ENCODE results near the gene RDH14.
A peak's percentile ranks its signal among the peaks of the same experiment; 100 is the strongest.

RDH14 gene, protein sequence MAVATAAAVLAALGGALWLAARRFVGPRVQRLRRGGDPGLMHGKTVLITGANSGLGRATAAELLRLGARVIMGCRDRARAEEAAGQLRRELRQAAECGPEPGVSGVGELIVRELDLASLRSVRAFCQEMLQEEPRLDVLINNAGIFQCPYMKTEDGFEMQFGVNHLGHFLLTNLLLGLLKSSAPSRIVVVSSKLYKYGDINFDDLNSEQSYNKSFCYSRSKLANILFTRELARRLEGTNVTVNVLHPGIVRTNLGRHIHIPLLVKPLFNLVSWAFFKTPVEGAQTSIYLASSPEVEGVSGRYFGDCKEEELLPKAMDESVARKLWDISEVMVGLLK

DNA sequence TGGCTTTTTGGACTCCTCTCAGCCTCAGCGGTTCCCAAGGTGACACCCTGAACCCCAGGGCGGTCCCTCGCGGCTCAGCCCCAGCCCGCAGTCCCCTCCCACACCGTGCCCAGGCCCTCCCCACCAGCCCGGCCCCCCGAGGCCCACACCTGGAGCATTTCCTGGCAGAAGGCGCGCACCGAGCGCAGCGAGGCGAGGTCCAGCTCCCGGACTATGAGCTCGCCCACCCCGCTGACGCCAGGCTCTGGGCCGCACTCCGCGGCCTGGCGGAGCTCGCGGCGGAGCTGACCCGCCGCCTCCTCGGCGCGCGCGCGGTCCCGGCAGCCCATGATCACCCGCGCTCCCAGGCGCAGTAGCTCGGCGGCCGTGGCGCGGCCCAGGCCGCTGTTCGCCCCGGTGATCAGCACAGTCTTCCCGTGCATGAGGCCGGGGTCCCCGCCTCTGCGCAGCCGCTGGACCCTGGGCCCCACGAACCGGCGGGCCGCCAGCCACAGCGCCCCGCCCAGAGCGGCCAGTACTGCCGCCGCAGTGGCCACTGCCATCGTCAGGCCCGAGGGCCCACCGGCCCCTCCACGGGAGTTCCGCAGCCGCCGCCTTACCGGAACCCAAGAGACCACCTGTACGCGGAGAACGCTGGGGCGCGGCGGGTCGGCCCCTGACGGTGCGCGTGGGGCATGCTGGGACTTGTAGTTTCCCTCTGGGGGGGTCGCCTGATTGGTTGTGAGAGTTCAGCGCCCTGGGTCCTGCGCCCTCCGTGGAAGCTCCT, at the start of gene RDH14:
TSS of gene RDH14 (minus strand) at position 623 of the 766 bp plus-strand sequence. CDS start at position 542, 81 bp downstream.
- DNase-seq: peak; percentile 90 to 95 (median 92)

- no peak for DNase-seq
Measured at GRCh38 chr2:18610090-18610489, 49.6 kb upstream of the RDH14 start.

DNA sequence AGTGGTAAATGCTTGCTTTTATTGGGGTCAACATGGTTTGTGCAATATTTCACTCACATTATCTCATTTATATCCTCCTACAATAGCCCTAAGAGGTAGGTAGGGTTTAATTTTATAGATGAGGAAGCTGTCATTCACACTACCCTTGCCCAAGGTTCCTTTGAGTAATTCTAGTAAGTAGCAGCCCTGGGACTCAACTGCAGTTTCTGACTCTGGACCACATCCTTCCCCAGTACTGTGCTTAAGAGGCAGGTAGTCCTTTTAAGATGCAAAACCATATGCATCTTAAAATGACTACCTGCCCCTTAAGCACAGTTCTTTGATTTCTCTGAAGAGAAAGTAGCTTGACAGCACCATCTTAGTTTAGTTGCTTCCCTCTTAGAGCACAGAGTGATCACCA, 44.7 kb upstream of the RDH14 start:
- no peak for DNase-seq

- DNase-seq: no peak
Measured at GRCh38 chr2:18604531-18604885, 44.1 kb upstream of the RDH14 start.

DNA sequence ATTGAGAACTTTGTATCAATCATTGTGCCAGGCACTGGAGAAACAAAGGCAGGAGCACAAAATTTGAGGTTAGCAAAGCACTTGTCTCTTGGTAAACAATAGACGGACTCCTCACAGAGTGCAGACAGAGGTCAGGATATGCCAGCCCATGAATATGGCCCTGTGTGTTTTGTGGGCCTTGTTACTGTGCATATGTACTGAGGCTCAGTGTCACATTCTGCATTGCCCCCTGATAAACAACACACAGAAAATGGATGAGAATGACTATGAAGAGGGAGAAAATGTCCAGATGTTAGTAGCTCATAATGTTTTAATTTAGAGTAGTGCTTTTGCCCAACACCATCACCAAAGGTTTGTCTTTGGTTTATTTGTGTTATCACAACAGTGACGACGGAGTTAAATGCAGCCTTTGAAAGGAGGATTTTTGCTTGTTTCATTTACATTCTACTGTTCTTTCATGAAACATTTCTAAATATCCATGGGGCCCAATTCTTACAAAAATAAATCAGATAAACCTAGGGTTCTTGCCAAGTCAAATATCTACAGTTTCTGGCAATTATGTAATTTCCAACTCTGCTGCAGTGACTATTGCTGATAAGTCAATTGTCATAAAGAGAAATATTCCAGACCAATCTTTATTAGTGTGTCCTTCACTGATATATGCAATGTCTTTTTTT, 43.5 kb upstream of the RDH14 start:
- no peak for DNase-seq

- no peak for DNase-seq
Measured at GRCh38 chr2:18602298-18602697, 41.8 kb upstream of the RDH14 start.

DNA sequence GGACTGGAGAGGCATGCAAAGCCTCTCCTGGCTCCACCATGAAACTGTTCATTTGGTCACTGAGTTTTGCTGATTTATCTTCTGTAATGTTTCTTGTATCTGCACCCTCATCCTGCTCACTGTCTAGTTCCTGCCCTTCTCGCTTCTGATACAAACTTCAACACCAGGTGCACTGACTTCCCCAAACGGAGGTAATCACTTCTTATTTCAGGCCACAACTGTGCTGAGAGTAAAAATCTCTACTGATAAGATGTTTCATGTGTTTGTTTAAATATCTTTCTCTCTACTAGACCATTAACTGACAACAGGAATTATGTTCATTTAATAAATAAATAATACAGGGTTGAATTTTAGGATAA, 39.8 kb upstream of the RDH14 start:
- no peak for DNase-seq

GRCh38 chr2:18599509-18600254, 39.2 kb upstream of the RDH14 start:
- no peak for DNase-seq

DNA sequence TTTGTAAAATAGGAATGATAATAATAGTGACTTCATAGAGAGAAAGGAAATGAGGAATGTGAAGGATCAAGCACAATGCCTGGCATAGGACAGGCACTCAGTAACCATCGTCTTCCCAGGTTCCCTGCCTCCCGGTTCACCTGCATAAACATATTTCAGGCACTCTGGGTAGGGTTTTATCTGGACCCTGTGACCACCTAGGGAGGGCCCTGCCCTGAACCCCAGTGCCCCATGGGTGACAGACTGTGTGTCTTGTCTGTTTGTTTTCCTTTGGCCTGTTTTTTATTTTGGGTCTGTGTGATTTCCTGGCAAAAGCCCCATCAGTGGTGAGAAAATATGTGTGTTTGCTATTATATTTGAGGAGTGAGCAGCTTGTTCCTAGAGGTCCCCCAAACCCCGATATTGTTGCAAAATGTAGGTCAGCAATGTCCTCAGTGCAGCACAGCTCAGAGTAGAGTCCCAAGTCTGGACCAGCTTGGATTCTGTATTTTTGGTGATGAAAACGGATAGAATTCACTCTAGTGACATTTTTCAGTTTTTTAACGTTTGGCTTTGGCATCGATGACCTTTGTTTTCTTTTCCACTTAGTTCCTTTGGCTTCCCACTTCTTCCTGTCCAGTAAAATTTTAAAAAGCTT, 38.5 kb upstream of the RDH14 start:
- DNase-seq: no peak

DNA sequence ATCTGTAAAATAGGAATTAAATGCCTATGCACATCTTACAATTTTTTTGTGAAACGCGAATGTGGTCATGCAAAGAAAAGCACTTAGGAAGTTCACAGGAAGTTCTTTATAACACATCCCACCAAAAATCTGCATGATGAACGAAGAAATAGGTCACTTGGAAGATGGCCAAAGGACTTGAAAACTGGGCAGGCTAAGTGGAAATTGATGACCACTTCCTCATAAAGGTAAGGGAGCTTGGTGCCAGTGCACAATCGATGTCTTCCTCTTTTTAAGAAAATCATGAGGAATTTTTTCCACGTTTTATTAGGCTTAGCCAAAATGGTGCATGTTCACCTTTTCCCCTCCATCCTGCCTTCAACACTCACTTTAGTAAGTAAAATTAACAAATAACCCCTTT, 37.2 kb upstream of the RDH14 start:
- no peak for DNase-seq

DNA sequence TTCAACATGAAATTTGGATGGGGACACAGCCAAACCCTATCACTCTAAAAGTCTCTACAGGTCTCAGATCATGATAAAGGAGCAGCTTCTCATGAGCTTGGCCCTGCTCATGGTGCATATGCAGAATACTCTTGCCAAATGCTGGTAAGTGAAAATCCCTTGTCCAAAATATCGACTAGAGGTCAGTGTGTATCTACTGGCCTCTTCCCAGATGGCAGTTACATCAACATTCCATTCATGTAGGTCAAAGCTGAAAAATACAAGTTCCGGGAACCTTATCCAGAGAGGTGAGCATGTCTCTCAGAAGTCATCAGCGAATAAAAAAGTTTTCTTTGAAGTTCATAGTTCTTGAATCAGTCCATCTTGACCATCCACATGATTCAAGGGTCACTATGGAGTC, 36.5 kb upstream of the RDH14 start:
- DNase-seq: no peak

DNA sequence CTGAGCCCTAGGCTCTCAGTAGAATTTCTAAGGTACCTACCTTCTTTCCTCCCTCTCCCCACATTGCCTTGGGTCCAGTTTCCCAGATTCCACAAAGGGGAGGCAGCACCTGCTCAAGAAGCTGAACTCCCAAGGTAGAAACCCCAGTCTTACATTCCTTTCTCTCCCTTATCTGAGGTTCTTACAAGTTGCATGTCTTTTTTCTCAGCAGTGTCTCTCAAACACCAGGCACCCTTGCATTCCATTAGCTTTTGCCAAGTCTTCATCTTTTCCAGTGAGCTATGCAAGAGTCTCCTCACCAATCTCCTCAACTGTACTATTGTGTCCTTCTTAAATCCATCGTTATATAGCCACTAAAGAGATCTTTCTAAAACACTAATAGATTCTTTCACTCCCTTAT, 33.0 kb upstream of the RDH14 start:
- no peak for DNase-seq

GRCh38 chr2:18592372-18592771, 31.9 kb upstream of the RDH14 start:
- DNase-seq: no peak

- DNase-seq: no peak
Measured at GRCh38 chr2:18589354-18589753, 28.9 kb upstream of the RDH14 start, which contains the start of gene NT5C1B. NT5C1B (minus strand) TSS chr2:18589569; CDS start chr2:18589468, 101 bp downstream.

GRCh38 chr2:18588802-18589201, 28.3 kb upstream of the RDH14 start:
- DNase-seq: no peak

GRCh38 chr2:18588049-18588448, 27.6 kb upstream of the RDH14 start:
- no peak for DNase-seq

- no peak for DNase-seq
Measured at GRCh38 chr2:18585526-18585925, 25.1 kb upstream of the RDH14 start.

DNA sequence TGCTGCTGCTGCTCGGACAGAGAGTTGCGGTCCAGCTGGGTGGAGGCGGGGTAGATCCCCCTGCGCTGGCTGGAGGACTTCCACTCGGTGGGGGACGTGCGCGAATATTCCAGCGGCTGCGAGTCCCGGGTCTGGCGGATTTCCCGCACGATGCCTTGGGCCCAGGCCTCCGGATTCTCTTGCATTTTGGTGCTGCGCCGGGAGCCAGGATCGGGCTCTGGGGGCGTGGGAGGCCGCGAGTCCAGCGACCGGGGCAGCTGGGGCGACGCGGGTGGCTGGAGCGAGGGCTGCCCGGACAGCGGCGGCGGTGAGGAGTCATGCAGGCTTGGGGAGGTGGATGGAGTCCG, 24.1 kb upstream of the RDH14 start:
- DNase-seq: no peak

DNA sequence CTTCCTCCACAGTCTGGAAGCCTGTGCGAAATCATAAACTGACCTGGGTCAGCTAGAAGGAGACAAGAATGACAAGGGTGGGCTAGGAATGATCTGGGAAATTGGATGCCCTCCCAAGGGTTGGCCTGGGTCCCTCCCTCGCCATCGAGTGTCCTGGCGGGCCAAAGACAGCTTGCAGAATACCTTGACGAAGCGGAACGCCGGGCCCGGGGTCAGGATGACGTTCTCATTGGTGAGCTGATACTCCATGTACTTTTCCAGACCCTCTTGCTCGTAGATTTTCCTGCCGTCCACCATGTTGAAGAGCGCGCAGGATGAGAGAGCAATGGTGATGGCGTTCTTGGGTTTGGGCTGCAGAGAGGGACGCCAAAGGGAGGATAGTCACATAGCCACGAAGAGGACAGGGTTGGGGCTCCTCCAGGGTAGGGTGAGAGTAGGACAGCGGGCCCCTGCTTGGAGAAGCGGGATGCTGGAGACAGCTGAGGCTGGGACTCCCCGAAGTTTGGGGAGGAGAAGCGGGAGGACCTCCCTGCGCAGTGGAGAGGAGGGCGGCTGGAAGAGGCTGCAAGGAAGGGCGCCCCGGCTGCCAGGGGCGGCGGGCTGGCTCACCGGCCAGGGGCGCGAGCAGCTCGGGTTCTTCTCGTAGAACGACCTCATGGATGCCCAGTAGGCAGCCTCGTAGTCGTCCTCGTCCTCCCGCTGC, 23.6 kb upstream of the RDH14 start:
- no peak for DNase-seq

DNA sequence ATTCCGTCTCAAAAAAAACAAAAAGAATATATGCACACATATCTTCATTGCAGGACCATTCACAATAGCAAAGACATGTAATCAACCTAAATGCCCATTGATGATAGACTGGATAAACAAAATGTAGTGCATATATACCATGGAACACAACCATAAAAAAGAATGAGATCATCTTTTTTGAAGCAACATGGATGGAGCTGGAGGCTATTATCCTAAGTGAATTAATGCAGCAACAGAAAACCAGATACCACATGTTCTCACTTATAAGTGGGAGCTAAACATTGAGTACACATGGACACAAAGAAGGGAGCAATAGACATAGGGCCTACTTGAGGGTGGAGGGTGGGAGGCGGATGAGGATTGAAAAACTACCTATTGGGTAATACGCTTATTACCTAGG, 20.2 kb upstream of the RDH14 start:
- no peak for DNase-seq

DNA sequence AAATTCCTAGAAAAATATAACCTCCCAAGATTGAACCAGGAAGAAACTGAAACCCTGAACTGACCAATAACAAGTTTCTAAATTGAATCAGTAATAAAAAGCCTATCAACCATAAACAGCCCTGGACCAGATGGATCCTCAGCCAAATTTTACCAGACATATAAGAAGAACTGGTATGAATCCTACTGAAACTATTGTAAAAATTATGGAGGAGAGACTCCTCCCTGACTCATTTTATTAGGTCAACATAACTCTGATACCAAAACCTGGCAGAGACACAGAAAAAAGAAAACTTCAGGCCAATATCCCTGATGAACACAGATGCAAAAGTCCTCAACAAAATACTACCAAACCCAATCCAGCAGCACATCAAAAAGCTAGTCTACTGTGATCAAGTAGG, 17.6 kb upstream of the RDH14 start:
- no peak for DNase-seq

- no peak for DNase-seq
Measured at GRCh38 chr2:18566145-18566769, 5.8 kb upstream of the RDH14 start.

Data from suppressor macrophage treated with lipopolysaccharide for 1 hour (primary cell).